T-helper 1 cell (primary cell): ENCODE results near the gene LTV1.
A peak's percentile ranks its signal among the peaks of the same experiment; 100 is the strongest.

ENCODE experiments used
- DNase-seq, 5 donors: peaks; one replicate each; pipeline ENCODE4 v3.0.0-alpha.2; 2012 to 2020

The LTV1 gene

GRCh38 chr6:143896126-143896860 is 53.2 kb downstream of the LTV1 start:
- no peak for DNase-seq

DNA sequence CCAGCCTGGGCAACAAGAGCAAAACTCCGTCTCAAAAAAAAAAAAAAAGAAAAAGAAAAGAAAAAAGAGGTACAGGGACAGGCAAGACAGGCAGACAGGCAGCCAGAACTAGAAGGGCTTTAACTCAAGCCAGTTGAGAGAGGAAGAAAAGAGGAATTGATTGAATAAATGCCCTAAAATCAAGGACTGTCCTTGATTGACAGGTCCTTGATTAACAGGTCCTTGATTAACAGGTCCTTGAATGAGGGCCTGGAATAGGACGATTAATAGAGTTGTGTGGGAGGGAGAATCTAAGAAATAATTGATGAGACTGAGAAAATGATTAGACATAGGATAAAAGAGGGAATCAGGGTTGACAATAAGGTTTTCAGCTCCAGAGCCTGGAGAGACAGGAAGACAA is 57.2 kb downstream of the LTV1 start:
- DNase-seq, result no peak

GRCh38 chr6:143901885-143902750 is 59.0 kb downstream of the LTV1 start:
- peak in 1 of 5 donors; percentile 10 for DNase-seq

GRCh38 chr6:143902827-143903226 is 59.7 kb downstream of the LTV1 start:
- no peak for DNase-seq

GRCh38 chr6:143911028-143911427 is 67.9 kb downstream of the LTV1 start:
- no peak for DNase-seq

DNA sequence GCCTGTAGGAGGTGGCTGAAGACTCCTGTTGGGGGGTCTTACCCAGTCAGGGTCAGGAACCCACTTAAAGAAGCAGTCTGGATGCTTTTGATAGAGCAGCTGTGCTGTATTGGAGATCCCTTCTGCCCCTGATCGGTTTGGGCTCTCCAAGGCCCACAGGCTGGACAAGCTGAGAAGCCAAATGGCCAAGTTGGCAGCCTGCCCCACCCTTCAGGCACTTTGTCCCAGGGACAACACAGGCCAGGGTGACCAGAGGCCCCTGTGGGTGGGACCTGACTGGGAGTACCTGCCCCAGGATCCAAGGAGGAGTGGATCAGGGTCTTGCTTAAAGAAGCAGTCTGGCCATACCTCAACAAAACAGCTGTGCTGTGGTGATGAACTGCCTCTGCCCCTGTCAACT is 69.5 kb downstream of the LTV1 start:
- DNase-seq, result no peak
